GM12878 (cell line): ENCODE measurements around the gene PSMB5. TPM values are rescaled to one million over a fixed set of nuclear protein-coding genes. Genes with fewer than 3 reads are reported as not detected.
A peak's percentile ranks its signal among the peaks of the same experiment; 100 is the strongest.

Source experiments
- ATAC-seq: fragments of 200-7000 bp; cut with Tn5 transposase; 3 replicates; pipeline ENCODE4 v1.9.1; 2020; ENCODE audit warnings: mild to moderate bottlenecking, moderate library complexity
- BruUV-seq: library from RNA; stranded (reverse); fragments of 400-500 nt; replicated peaks from 2 replicates; lab custom pipeline; 2021; lab: Mats Ljungman, UMichigan
- CTCF ChIA-PET: fragments of 300-600 bp; sonication (Branson Sonifier 250); formaldehyde crosslinking; extraction: SDS; loops from one replicate; lab custom pipeline; 2021; ENCODE audit warnings: inconsistent platforms; lab: Yijun Ruan, JAX
- POLR2A ChIA-PET: fragments of 350-600 bp; formaldehyde crosslinking; extraction: SDS; loops from one replicate; lab custom pipeline; 2021; ENCODE audit warnings: inconsistent platforms; lab: Charles Lee
- RAD21 ChIA-PET: fragments of 300-600 bp; sonication (Branson Sonifier 250); formaldehyde crosslinking; loops from one replicate; lab custom pipeline; 2023; ENCODE audit warnings: antibody characterized with exemption; ENCODE audit not compliant: unreplicated experiment; lab: Charles Lee
- SMC1A ChIA-PET: fragments of 300-600 bp; sonication (Branson Sonifier 250); formaldehyde crosslinking; loops from one replicate; lab custom pipeline; 2023; ENCODE audit not compliant: unreplicated experiment, uncharacterized antibody; lab: Charles Lee
- DNase-seq: peaks from one replicate; pipeline ENCODE4 v3.0.0-alpha.2; 2011; ENCODE audit warnings: low read depth, low spot score
- FAIRE-seq: peaks from 3 replicates; lab custom pipeline; 2011; peaks lifted over from hg19 to GRCh38; lab: Jason Lieb, UNC
- H2AFZ ChIP-seq: 2 replicates; pipeline ENCODE4 v1.6.0; 2011; ENCODE audit warnings: low read depth, low read length, control low read depth; ENCODE audit not compliant: control insufficient read depth
- H3K27ac ChIP-seq: 2 replicates; pipeline ENCODE4 v1.5.1; 2011; ENCODE audit warnings: control low read depth; ENCODE audit not compliant: control insufficient read depth, insufficient read depth
- H3K27me3 ChIP-seq, 2 experiments: replicated peaks in 1 of 2; 2 replicates each; pipeline versions ENCODE4 v1.6.0 to v1.6.1; 2011; ENCODE audit warnings: low read length in 1 of 2; ENCODE audit not compliant: control insufficient read depth in 2 of 2, insufficient read depth in 2 of 2
- H3K36me3 ChIP-seq, 2 experiments: 2 replicates each; pipeline ENCODE4 v1.5.1; 2011; ENCODE audit warnings: low read length in 1 of 2; ENCODE audit not compliant: control insufficient read depth in 2 of 2, insufficient read depth in 2 of 2
- H3K4me1 ChIP-seq: 2 replicates; pipeline ENCODE4 v1.6.1; 2011; ENCODE audit warnings: mild to moderate bottlenecking, low read length, moderate library complexity, mixed read lengths; ENCODE audit not compliant: control insufficient read depth, insufficient read depth
- H3K4me2 ChIP-seq: 2 replicates; pipeline ENCODE4 v1.6.0; 2011; ENCODE audit warnings: control low read depth; ENCODE audit not compliant: control insufficient read depth, insufficient read depth
- H3K4me3 ChIP-seq: fragments of 200-600 bp; sonication (generic); 2 replicates; pipeline ENCODE4 v1.5.1; 2016
- H3K79me2 ChIP-seq: 2 replicates; pipeline ENCODE4 v1.6.0; 2011; ENCODE audit warnings: low read length; ENCODE audit not compliant: control insufficient read depth, insufficient read depth
- H3K9ac ChIP-seq: 2 replicates; pipeline ENCODE4 v1.8.0; 2011; ENCODE audit warnings: low read length, control low read depth, mixed read lengths; ENCODE audit not compliant: control insufficient read depth, insufficient read depth
- H3K9me3 ChIP-seq: replicated peaks from 3 replicates; pipeline ENCODE4 v1.5.1; 2011; ENCODE audit warnings: mild to moderate bottlenecking, low read length; ENCODE audit not compliant: control insufficient read depth, insufficient read depth
- H4K20me1 ChIP-seq: 2 replicates; pipeline ENCODE4 v1.6.0; 2011; ENCODE audit not compliant: control insufficient read depth, insufficient read depth
- CBFB ChIP-seq: IDR thresholded peaks from 2 replicates; pipeline ENCODE4 v1.6.1; 2016; ENCODE audit warnings: antibody characterized with exemption, low read depth
- E4F1 ChIP-seq: fragments of 450-650 bp; IDR thresholded peaks from 2 replicates; pipeline ENCODE4 v1.6.1; 2018; ENCODE audit warnings: borderline replicate concordance, mild to moderate bottlenecking; ENCODE audit not compliant: partially characterized antibody
- EED ChIP-seq: sonication (generic); IDR thresholded peaks from 2 replicates; pipeline ENCODE4 v1.6.1; 2016; ENCODE audit warnings: antibody characterized with exemption, low read depth
- FOXM1 ChIP-seq: IDR thresholded peaks from 2 replicates; pipeline ENCODE4 v1.6.1; 2012; ENCODE audit warnings: low read depth, mild to moderate bottlenecking, inconsistent platforms, low read length, moderate library complexity
- HDAC6 ChIP-seq: fragments of 200-600 bp; sonication (generic); IDR thresholded peaks from one replicate; pipeline ENCODE4 v1.8.0; 2017; ENCODE audit warnings: antibody characterized with exemption; ENCODE audit not compliant: unreplicated experiment
- HDGF ChIP-seq: fragments of 450-650 bp; IDR thresholded peaks from 2 replicates; pipeline ENCODE4 v1.6.1; 2016; ENCODE audit warnings: antibody characterized with exemption
- IKZF1 ChIP-seq: fragments of 450-650 bp; conservative IDR thresholded peaks from 2 replicates; pipeline ENCODE4 v1.6.1; 2017; ENCODE audit warnings: antibody characterized with exemption, mild to moderate bottlenecking
- IKZF2 ChIP-seq, 2 experiments: fragments of 450-650 bp; IDR thresholded peaks; 2 replicates each; pipeline ENCODE4 v1.6.1; 2017; ENCODE audit warnings: mild to moderate bottlenecking in 2 of 2, moderate library complexity in 2 of 2
- IRF3 ChIP-seq: fragments of 450-650 bp; IDR thresholded peaks from 2 replicates; pipeline ENCODE4 v1.6.1; 2014; ENCODE audit warnings: mild to moderate bottlenecking
- SKIL ChIP-seq: fragments of 450-650 bp; IDR thresholded peaks from 2 replicates; pipeline ENCODE4 v1.6.1; 2017; ENCODE audit warnings: mild to moderate bottlenecking, low read depth, inconsistent platforms; ENCODE audit not compliant: poor library complexity, severe bottlenecking
- SMC3 ChIP-seq: IDR thresholded peaks from 2 replicates; pipeline ENCODE4 v1.6.1; 2011; ENCODE audit warnings: low read length, improper control_type of control experiment, borderline replicate concordance
- YY1 ChIP-seq: IDR thresholded peaks from 2 replicates; pipeline ENCODE4 v1.6.1; 2011; ENCODE audit warnings: low read depth, mild to moderate bottlenecking, low read length
- WGBS: methylation state at CpG from one replicate; pipeline ENCODE4 v1.1.6; 2016; ENCODE audit warnings: low lambda C conversion rate; ENCODE audit not compliant: insufficient replicate concordance, insufficient coverage; ENCODE audit errors: missing lambda C conversion rate; 5-methylcytosine and 5-hydroxymethylcytosine counted together
- in situ Hi-C: fragments of 300-500 bp; cut with MboI; formaldehyde crosslinking; loops from 9 replicates; pipeline ENCODE4 v1.14.3; 2018; ENCODE audit warnings: mixed read lengths
- intact Hi-C: fragments of 100-400 bp; cut with micrococcal nuclease; formaldehyde crosslinking; loops from one replicate; pipeline ENCODE4 v1.14.2; 2022; ENCODE audit not compliant: unreplicated experiment
- polyA plus RNA-seq, 11 experiments: library from polyadenylated mRNA; depleted of rRNA in 4 of 11; unstranded in 6 of 11; stranded (reverse) in 5 of 11; fragments of >200 nt; fragmentation: Nextera tagmentation in 4 of 11; fragmentation: Illumina TruSeq in 1 of 11; extraction: Ambion mirVana in 4 of 11; extraction: Trizol in 1 of 11; gene quantifications; 1 replicate in 1 of 11; 2 replicates in 10 of 11; pipeline versions ENCODE4 v1.2.1 to v1.2.3, GENCODE V29; 2011 to 2016; ENCODE audit warnings: inconsistent platforms in 2 of 11, missing spikeins in 2 of 11, low read depth in 1 of 11
- total RNA-seq, 4 experiments: library from RNA; depleted of rRNA in 3 of 4; stranded (reverse); fragments of >200 nt in 3 of 4; fragmentation: Illumina TruSeq in 1 of 4; extraction: Trizol in 1 of 4; gene quantifications; 2 replicates each; pipeline versions ENCODE4 v1.2.1 to v1.2.3, GENCODE V29; 2013 to 2021

Gene PSMB5
- total and polyA plus RNA-seq, 10 of the 15 experiments (the other 5 are each of a cell fraction or from before 2014, with no cell fraction given): 84.5 to 802 (median 144) TPM

- H3K4me1 ChIP-seq: peaks cover 11% of the 10 kb centered on the region; the same call in 1 of the 2 replicates
- H4K20me1 ChIP-seq: peaks cover 9% of the 10 kb centered on the region; the same call in 1 of the 2 replicates
- DNase-seq: peak; percentile 67
- 29% methylated on average over 8 of the region's 8 CpGs for WGBS
- CTCF ChIA-PET: interaction anchor here (0.6 to 4.2 kb wide), 68 partner anchors 10 to 762 kb away, joined by 3 to 80 read pairs (median 6); partner anchors contain the start of genes ACIN1, AJUBA, C14orf119 and CDH24
- H3K36me3 ChIP-seq: peaks cover 18 to 31% of the 10 kb centered on the region in 2 experiments
- in situ Hi-C loops (no loop called here), intact Hi-C loops (loop anchor here (2.0 kb wide), 1 partner anchor 118 kb away; no protein-coding TSS in a partner anchor)
- peak overlapping the region; percentile 56; the same call in 1 of the 2 replicates for H3K4me2 ChIP-seq
- FAIRE-seq: peak; percentile 99
- BruUV-seq: no TSS peak
- H3K27ac ChIP-seq: no peak overlapping the region
- SMC1A ChIA-PET: interaction anchor here (0.5 to 2.2 kb wide), 32 partner anchors 9 to 1630 kb away, joined by 3 to 23 read pairs (median 4); partner anchors contain the start of genes ACIN1, C14orf119, CDH24 and CEBPE
- H3K79me2 ChIP-seq: peaks cover 36% of the 10 kb centered on the region
- ATAC-seq: peak; percentile 91
- H3K9me3 ChIP-seq: no peaks in the 10 kb centered on the region
- no peak overlapping the region for H2AFZ ChIP-seq
- RAD21 ChIA-PET: interaction anchor here (0.5 to 1.9 kb wide), 25 partner anchors 8 to 1514 kb away, joined by 3 to 27 read pairs (median 4); partner anchors contain the start of genes ACIN1, C14orf119 and HAUS4
- no peaks in the 10 kb centered on the region for H3K27me3 ChIP-seq
- no peak overlapping the region for H3K9ac ChIP-seq
- H3K4me3 ChIP-seq: no peak overlapping the region
- POLR2A ChIA-PET: interaction anchor here (0.5 to 1.8 kb wide), 7 partner anchors 8 to 180 kb away, joined by 4 to 9 read pairs (median 5); partner anchors contain the start of genes ACIN1, C14orf119 and PRMT5
- 0 out of 2 replicates have a peak, but pooled peaks have one; percentile 21 for TF ChIP-seq CBFB
- peak; percentile 35 for TF ChIP-seq SKIL
- no peak for TF ChIP-seq E4F1
- peak; percentile 86 for TF ChIP-seq YY1
- 0 out of 2 replicates have a peak, but pooled peaks have one; percentile 61 for TF ChIP-seq HDGF
- peak; percentile 64 to 77 for TF ChIP-seq IKZF2 (IDR thresholded peaks at IDR 0.05)
- TF ChIP-seq HDAC6: no peak
- peak; percentile 65 for TF ChIP-seq IKZF1
- no peak for TF ChIP-seq IRF3
- peak; percentile 76 for TF ChIP-seq SMC3
- TF ChIP-seq EED: peak; percentile 79
- peak; percentile 57; the same call in 1 of the 2 replicates for TF ChIP-seq FOXM1
These were observed 34.2 kb upstream of the PSMB5 start for GRCh38 chr14:23068789-23069412.
